Panc1 (cell line): Measurements from ENCODE around the gene PIEZO1. TPM values are rescaled to one million over a fixed set of nuclear protein-coding genes. Genes with fewer than 3 reads are reported as not detected.
A peak's percentile ranks its signal among the peaks of the same experiment; 100 is the strongest.

Experiments
- ATAC-seq: fragments of 200-7000 bp; cut with Tn5 transposase; 2 replicates; pipeline ENCODE4 v1.9.1; 2020; ENCODE audit warnings: mild to moderate bottlenecking, moderate library complexity
- BruUV-seq: library from RNA; stranded (reverse); fragments of 400-500 nt; replicated peaks from 2 replicates; lab custom pipeline; 2021; lab: Mats Ljungman, UMichigan
- CTCF ChIA-PET: fragments of 300-600 bp; sonication (Branson Sonifier 250); formaldehyde crosslinking; loops from one replicate; lab custom pipeline; 2022; ENCODE audit warnings: antibody characterized with exemption; lab: Charles Lee
- POLR2A ChIA-PET: fragments of 300-600 bp; sonication (Branson Sonifier 250); formaldehyde crosslinking; loops from one replicate; lab custom pipeline; 2022; ENCODE audit warnings: antibody characterized with exemption; lab: Charles Lee
- DNase-seq: peaks from one replicate; pipeline ENCODE4 v3.0.0-alpha.2; 2010; ENCODE audit warnings: low read depth, low spot score
- H3K27ac ChIP-seq: 2 replicates; pipeline ENCODE4 v1.5.1; 2011; ENCODE audit warnings: mild to moderate bottlenecking, low read length, inconsistent platforms
- H3K27me3 ChIP-seq: fragments of 200-500 bp; sonication (Bioruptor generic); 2 replicates; pipeline ENCODE4 v1.6.0; 2014; ENCODE audit warnings: low read length, inconsistent platforms; ENCODE audit not compliant: control insufficient read depth, insufficient read depth
- H3K36me3 ChIP-seq: fragments of 200-500 bp; sonication (Bioruptor generic); 2 replicates; pipeline ENCODE4 v1.5.1; 2014; ENCODE audit warnings: inconsistent platforms, mild to moderate bottlenecking, low read length, moderate library complexity; ENCODE audit not compliant: control insufficient read depth, insufficient read depth
- H3K4me1 ChIP-seq: 2 replicates; pipeline ENCODE4 v1.5.1; 2011; ENCODE audit warnings: inconsistent platforms, mild to moderate bottlenecking, low read length, moderate library complexity; ENCODE audit not compliant: control insufficient read depth, insufficient read depth
- H3K4me3 ChIP-seq, 2 experiments: 2 replicates each; pipeline ENCODE4 v1.5.1; 2011 to 2012; ENCODE audit warnings: low read depth in 2 of 2, low read length in 2 of 2, mild to moderate bottlenecking in 2 of 2, inconsistent platforms in 1 of 2, moderate library complexity in 1 of 2
- H3K9me3 ChIP-seq: fragments of 200-500 bp; sonication (Bioruptor generic); 2 replicates; pipeline ENCODE4 v1.5.1; 2014; ENCODE audit warnings: low read depth, mild to moderate bottlenecking, inconsistent platforms, low read length, moderate library complexity; ENCODE audit not compliant: control insufficient read depth, insufficient read depth
- POLR2AphosphoS5 ChIP-seq: IDR thresholded peaks from 2 replicates; pipeline ENCODE4 v1.6.1; 2012; ENCODE audit warnings: mild to moderate bottlenecking, low read depth, low read length, moderate library complexity
- SIN3A ChIP-seq: IDR thresholded peaks from 2 replicates; pipeline ENCODE4 v1.6.1; 2012; ENCODE audit warnings: low read depth, mild to moderate bottlenecking, low read length, moderate library complexity, borderline replicate concordance; ENCODE audit not compliant: insufficient read depth
- TCF7L2 ChIP-seq: IDR thresholded peaks from 2 replicates; pipeline ENCODE4 v1.6.1; 2011; ENCODE audit warnings: mild to moderate bottlenecking, low read depth, low read length, inconsistent platforms
- in situ Hi-C: cut with HindIII; loops from 2 replicates; pipeline ENCODE4 v1.10.0; 2016; ENCODE audit warnings: low sequenced_read_pairs, low pct_unique_long_range_greater_than_20kb
- intact Hi-C: fragments of 100-400 bp; cut with micrococcal nuclease; formaldehyde crosslinking; loops from one replicate; pipeline ENCODE4 v1.10.0; 2022; ENCODE audit not compliant: unreplicated experiment
- total RNA-seq: library from RNA; stranded (reverse); gene quantifications from one replicate; pipeline ENCODE4 v1.2.1, GENCODE V29; 2021; ENCODE audit not compliant: unreplicated experiment
- TF ChIP-seq, protein P1 (sequence below): fragments of 450-650 bp; IDR thresholded peaks from 2 replicates; pipeline ENCODE4 v1.5.1; 2017; ENCODE audit warnings: mild to moderate bottlenecking
- TF ChIP-seq, protein P2 (sequence below), 2 experiments: IDR thresholded peaks; 2 replicates each; pipeline ENCODE4 v1.6.1; 2011 to 2012; ENCODE audit warnings: low read depth in 2 of 2, control low read depth in 1 of 2, low read length in 1 of 2, mild to moderate bottlenecking in 1 of 2, moderate library complexity in 1 of 2; ENCODE audit not compliant: insufficient read depth in 1 of 2

The PIEZO1 gene
- total RNA-seq, 1 experiment from 2014 or later: 175 TPM

DNA sequence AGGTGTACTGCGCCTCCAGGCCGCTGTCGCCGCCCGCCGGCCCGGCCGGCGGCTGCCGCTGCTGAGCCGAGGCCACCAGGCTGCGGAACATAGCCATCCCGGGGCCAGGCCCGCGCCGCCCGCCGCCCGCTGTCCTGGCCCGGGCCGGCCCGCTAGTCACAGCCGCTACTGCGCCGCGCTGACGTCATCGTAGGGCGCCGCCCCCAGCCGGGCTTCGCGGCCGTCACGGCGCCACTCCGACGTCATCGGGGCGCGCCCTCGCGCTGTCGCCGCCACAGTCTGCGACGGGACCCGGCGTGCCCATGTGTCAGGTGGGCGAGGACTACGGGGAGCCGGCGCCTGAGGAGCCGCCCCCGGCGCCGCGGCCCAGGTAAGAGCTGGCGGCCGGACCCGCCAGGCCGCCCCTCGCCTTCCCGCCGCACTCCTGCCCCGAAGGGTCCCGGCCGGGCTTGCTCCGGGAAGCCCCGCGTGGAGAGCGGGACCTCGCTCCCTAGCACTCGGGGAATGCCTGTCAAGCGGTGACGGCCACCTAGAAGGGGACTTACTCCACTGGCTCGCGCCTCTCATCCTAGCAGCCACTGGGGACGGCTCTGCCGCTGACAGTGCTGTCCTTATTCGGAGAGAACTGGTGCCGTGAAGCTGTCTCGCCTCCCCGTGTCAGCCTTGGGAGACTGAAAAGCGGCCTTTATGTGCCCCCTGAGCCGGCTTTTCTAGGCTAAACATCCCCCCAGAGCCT, 78.6 kb downstream of the PIEZO1 start, which contains the start of the genes CTU2 and RNF166:
TSS of gene CTU2 (plus strand) at position 275 of the 736 bp plus-strand sequence. CDS start at position 303, 28 bp downstream.
TSS of gene RNF166 (minus strand) at position 180 of the 736 bp plus-strand sequence. CDS start at position 97, 83 bp downstream.
- intact Hi-C loops: no loop called here

DNA sequence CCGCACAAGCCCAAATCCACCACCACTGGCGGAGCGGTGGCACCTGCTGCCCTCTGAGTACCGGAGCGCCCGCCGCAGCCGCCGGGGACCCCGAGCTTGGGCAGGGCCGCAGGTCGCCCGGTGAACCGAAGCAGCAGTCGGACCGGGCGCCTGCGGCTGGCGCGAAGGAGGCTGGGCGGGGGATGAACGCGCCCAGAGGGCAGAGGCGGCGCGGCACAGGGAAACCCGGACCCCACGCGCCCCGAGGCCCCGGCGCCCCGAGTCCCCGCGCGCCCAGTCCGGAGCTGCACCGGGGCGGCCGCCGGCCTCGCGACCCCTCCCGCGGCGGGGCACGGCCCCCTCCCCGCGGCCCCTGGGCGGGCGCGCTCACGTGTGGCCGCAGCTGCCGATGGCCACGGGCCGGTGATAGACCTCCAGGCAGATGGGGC, 79.2 kb downstream of the PIEZO1 start:
- ATAC-seq (peak; percentile 39), DNase-seq (no peak)
- CTCF ChIA-PET: no interaction called here
- Histone ChIP-seq H3K9me3 (no peaks in the 10 kb centered on the region), H3K4me1 (peaks cover 9% of the 10 kb centered on the region), H3K4me3 (peak overlapping the region; percentile 59 to 85), H3K27ac (peak overlapping the region; percentile 59; the same call in 1 of the 2 replicates), H3K36me3 (peaks cover 6% of the 10 kb centered on the region; the same call in 1 of the 2 replicates), H3K27me3 (no peaks in the 10 kb centered on the region)
- in situ Hi-C loops (no loop called here), intact Hi-C loops (no loop called here)
- TF ChIP-seq, protein P1, sequence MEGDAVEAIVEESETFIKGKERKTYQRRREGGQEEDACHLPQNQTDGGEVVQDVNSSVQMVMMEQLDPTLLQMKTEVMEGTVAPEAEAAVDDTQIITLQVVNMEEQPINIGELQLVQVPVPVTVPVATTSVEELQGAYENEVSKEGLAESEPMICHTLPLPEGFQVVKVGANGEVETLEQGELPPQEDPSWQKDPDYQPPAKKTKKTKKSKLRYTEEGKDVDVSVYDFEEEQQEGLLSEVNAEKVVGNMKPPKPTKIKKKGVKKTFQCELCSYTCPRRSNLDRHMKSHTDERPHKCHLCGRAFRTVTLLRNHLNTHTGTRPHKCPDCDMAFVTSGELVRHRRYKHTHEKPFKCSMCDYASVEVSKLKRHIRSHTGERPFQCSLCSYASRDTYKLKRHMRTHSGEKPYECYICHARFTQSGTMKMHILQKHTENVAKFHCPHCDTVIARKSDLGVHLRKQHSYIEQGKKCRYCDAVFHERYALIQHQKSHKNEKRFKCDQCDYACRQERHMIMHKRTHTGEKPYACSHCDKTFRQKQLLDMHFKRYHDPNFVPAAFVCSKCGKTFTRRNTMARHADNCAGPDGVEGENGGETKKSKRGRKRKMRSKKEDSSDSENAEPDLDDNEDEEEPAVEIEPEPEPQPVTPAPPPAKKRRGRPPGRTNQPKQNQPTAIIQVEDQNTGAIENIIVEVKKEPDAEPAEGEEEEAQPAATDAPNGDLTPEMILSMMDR: no peak
- TF ChIP-seq, protein P2, sequence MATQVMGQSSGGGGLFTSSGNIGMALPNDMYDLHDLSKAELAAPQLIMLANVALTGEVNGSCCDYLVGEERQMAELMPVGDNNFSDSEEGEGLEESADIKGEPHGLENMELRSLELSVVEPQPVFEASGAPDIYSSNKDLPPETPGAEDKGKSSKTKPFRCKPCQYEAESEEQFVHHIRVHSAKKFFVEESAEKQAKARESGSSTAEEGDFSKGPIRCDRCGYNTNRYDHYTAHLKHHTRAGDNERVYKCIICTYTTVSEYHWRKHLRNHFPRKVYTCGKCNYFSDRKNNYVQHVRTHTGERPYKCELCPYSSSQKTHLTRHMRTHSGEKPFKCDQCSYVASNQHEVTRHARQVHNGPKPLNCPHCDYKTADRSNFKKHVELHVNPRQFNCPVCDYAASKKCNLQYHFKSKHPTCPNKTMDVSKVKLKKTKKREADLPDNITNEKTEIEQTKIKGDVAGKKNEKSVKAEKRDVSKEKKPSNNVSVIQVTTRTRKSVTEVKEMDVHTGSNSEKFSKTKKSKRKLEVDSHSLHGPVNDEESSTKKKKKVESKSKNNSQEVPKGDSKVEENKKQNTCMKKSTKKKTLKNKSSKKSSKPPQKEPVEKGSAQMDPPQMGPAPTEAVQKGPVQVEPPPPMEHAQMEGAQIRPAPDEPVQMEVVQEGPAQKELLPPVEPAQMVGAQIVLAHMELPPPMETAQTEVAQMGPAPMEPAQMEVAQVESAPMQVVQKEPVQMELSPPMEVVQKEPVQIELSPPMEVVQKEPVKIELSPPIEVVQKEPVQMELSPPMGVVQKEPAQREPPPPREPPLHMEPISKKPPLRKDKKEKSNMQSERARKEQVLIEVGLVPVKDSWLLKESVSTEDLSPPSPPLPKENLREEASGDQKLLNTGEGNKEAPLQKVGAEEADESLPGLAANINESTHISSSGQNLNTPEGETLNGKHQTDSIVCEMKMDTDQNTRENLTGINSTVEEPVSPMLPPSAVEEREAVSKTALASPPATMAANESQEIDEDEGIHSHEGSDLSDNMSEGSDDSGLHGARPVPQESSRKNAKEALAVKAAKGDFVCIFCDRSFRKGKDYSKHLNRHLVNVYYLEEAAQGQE (IDR thresholded peaks at IDR 0.05; ENCODE audit: insufficient read depth in 1 of 2, low read depth in 2 of 2, low read length in 1 of 2): no peak
- no peak for TF ChIP-seq SIN3A
- no peak for TF ChIP-seq TCF7L2
- TF ChIP-seq POLR2AphosphoS5: no peak
- no TSS peak for BruUV-seq
- POLR2A ChIA-PET: interaction anchor here (0.6 kb wide), 1 partner anchor 19 kb away, joined by 4 read pairs; no protein-coding TSS in a partner anchor

More for the DNA sequence above, 78.6 kb downstream of the PIEZO1 start, which contains the start of the genes CTU2 and RNF166:
- ChIA-PET CTCF (no interaction called here), POLR2A (interaction anchor here (0.6 kb wide), 1 partner anchor 19 kb away, joined by 4 read pairs; no protein-coding TSS in a partner anchor)
- H3K4me3 ChIP-seq: peak within 1 kb of the TSS; percentile 85 to 91
- BruUV-seq: no TSS peak
- DNase-seq (no peak), ATAC-seq (peak; percentile 89)
- no peak for TF ChIP-seq TCF7L2
- TF ChIP-seq, protein P1: no peak
- TF ChIP-seq SIN3A: peak; percentile 99; the same call in 1 of the 2 replicates
- peak; percentile 44; the same call in 1 of the 2 replicates for TF ChIP-seq POLR2AphosphoS5
- TF ChIP-seq, protein P2 (IDR thresholded peaks at IDR 0.05; ENCODE audit: insufficient read depth in 1 of 2, low read depth in 2 of 2, low read length in 1 of 2): no peak
- no peaks in the 10 kb centered on the region for H3K27me3 ChIP-seq
- peak within 1 kb of the TSS; percentile 73 for H3K27ac ChIP-seq
- in situ Hi-C loops: no loop called here
- H3K9me3 ChIP-seq: no peaks in the 10 kb centered on the region
- peaks cover 6% of the 10 kb centered on the region; the same call in 1 of the 2 replicates for H3K36me3 ChIP-seq
- H3K4me1 ChIP-seq: peaks cover 9% of the 10 kb centered on the region
